Measurements from ENCODE around the gene CPT1A. TPM values are rescaled to one million over a fixed set of nuclear protein-coding genes. Genes with fewer than 3 reads are reported as not detected.

The CPT1A gene
- total RNA-seq, 2 experiments from 2014 or later: 28.8 to 32.9 TPM

DNA sequence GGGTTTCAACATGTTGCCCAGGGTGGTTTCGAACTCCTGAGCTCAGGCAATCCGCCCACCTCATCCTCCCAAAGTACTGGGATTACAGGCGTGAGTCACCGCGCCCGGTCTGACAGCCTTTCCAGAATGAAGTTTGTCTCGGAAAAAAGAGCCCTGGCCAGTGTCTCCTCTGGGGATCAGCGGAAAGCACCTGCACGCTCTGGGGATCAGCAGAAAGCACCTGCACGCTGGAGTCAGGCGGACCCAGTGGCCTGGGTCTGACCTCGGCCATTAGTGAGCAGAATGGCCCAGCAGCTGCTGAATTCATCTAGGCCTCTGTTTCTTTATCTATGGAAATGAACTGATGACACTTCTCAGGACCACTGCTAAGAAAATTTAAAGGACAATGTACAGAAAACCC, 79.9 kb downstream of the CPT1A start:
- Mint-ChIP-seq H3K27ac (no peak overlapping the region), H3K36me3 (peaks cover 18% of the 10 kb centered on the region), H3K9me3 (no peaks in the 10 kb centered on the region), H3K4me1 (ENCODE audit: low read depth) (no peaks in the 10 kb centered on the region), H3K27me3 (no peaks in the 10 kb centered on the region), H3K4me3 (no peak overlapping the region)
- DNase-seq: no peak
- CTCF ChIA-PET: interaction anchor here (0.7 kb wide), 1 partner anchor 39 kb away, joined by 3 read pairs; no protein-coding TSS in a partner anchor
- intact Hi-C loops (cut with micrococcal nuclease): no loop called here
- POLR2A ChIA-PET: no interaction called here

DNA sequence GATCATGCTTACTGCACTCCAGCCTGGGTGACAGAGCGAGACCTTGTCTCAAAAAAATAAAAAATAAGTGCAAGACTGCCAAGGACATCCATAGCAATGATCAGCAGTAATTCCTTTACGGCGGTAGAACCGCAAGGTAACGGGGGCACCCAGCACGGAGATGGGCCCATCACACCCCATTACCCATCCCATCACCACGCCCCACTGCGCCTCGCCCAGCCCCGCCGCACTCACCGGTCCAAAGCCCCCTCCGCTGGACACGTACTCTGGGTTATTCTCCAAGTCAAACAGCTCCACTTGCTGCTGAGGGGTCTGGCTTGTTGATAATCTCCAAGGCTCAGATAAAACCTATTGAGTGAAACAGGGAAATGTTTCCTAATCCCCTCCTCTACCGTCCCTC, 81.7 kb downstream of the CPT1A start:
- Mint-ChIP-seq H3K27me3 (no peaks in the 10 kb centered on the region), H3K27ac (no peak overlapping the region), H3K4me3 (no peak overlapping the region), H3K36me3 (peaks cover 19% of the 10 kb centered on the region), H3K4me1 (ENCODE audit: low read depth) (no peaks in the 10 kb centered on the region), H3K9me3 (no peaks in the 10 kb centered on the region)
- ChIA-PET POLR2A (no interaction called here), CTCF (no interaction called here)
- intact Hi-C loops (cut with micrococcal nuclease): no loop called here
- no peak for DNase-seq

DNA sequence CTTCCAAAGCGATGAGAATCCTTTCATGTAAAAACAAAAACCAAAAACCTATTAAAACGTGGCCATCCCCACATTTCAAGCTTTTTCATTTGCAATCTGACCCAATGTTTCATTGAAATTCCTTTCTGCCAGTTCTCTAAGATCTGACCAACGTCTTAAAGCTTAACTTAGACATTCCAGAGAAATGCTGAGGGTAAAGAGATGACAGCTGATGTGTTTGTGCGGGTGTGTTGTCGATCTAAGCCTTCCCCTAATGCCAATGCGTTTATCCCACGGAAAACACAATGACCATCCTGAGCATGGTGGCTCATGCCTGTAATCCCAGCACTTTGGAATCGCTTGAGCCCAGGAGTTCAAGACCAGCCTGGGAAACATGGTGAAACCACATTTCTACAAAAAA, 84.0 kb downstream of the CPT1A start:
- Mint-ChIP-seq H3K27me3 (no peaks in the 10 kb centered on the region), H3K9me3 (no peaks in the 10 kb centered on the region), H3K4me1 (ENCODE audit: low read depth) (no peaks in the 10 kb centered on the region), H3K36me3 (peaks cover 19% of the 10 kb centered on the region), H3K27ac (no peak overlapping the region), H3K4me3 (no peak overlapping the region)
- CTCF ChIA-PET: no interaction called here
- intact Hi-C loops (cut with micrococcal nuclease): no loop called here
- POLR2A ChIA-PET: no interaction called here
- no peak for DNase-seq

DNA sequence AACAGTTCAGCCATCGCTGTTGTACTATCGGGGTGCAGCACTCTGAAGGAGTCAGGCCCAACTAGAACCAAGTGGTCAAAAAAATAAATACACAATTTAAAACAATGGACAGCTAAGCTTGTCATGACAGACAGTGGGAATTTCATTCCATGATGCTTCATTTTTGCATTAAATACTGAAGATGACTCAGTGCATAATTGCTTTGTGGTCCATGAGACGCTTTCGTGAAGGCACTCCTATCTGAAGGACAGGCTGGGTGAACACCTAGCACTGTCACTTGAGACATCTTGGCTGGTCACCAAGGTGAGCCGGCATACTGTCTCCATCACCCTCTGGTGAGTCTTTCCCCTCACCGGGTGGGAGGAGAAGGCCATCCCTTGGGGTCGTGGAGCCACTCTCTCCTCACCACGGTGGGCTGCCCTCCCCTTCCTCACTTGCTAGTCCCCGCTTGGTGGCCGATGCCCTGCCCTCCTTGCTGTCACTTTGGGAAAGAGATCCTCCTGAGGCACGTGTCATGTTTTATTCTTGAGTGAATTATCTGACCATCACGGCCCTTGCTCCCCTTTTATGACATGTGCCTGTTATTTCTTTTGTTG, 85.4 kb downstream of the CPT1A start:
- no peak overlapping the region for H3K4me3 Mint-ChIP-seq

DNA sequence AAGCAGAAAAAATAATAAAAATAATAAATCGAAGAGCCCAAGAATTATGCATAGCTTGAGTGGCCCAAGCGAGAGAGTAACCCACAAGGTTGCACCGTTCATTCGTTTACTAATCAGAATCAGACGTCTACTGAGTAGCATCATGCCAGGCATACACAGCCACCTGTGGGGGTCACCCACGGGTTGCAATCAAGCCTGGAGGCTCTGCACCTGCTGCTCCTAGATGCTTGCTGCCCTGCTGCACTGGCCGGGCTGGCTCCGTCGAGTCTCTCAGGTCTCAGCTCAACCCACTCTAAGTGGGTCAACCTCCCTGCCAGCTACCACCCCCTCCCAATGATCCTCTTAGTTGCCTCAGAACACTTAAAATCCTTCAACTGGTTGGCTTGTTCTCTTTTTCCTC, 88.4 kb downstream of the CPT1A start:
- no peak for DNase-seq
- Mint-ChIP-seq H3K4me1 (ENCODE audit: low read depth) (peaks cover 12% of the 10 kb centered on the region), H3K27me3 (no peaks in the 10 kb centered on the region), H3K9me3 (no peaks in the 10 kb centered on the region), H3K36me3 (peaks cover 7% of the 10 kb centered on the region), H3K4me3 (no peak overlapping the region), H3K27ac (no peak overlapping the region)
- ChIA-PET POLR2A (no interaction called here), CTCF (interaction anchor here (0.9 kb wide), 1 partner anchor 15 kb away, joined by 3 read pairs; no protein-coding TSS in a partner anchor)
- intact Hi-C loops (cut with micrococcal nuclease): no loop called here

More for the DNA sequence above, 85.4 kb downstream of the CPT1A start:
- no peak overlapping the region for H3K27ac Mint-ChIP-seq
- peaks cover 7% of the 10 kb centered on the region for H3K4me1 Mint-ChIP-seq (ENCODE audit: low read depth)
- peaks cover 10% of the 10 kb centered on the region for H3K36me3 Mint-ChIP-seq
- POLR2A ChIA-PET: no interaction called here
- H3K27me3 Mint-ChIP-seq: no peaks in the 10 kb centered on the region
- no peaks in the 10 kb centered on the region for H3K9me3 Mint-ChIP-seq
- DNase-seq: no peak
- intact Hi-C loops (cut with micrococcal nuclease): no loop called here
- CTCF ChIA-PET: no interaction called here

DNA sequence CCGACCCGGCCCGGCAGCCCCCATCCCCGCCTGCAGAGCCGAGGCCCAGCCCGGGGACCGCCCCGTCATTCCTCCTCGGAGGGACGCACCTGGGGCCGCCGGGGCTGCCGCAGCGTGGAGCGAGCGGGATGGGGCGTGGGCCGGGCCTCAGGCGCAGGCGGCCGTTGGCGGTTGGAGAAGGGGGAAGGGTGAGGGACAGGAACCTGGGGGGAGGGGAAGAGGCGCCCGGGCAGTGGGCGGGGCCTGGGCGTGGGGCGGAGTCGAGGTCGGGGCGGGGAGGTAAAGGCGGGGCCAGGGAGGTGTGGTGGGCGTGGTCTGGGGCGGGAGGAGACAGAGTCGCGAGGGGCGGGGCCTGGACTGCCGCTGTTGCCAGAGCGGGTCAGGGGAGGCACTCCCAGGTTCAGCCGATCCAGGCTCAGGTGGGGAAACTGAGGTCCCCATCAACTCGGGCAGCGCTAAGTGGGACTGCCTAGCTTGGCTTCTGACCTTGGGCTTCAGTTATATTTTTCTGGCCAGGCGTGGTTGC, 90.3 kb downstream of the CPT1A start, which contains the start of gene TESMIN:
TESMIN (minus strand) TSS at position 190 of the 526 bp plus-strand sequence. CDS start 860 bp downstream, outside the sequence.
- POLR2A ChIA-PET: no interaction called here
- Mint-ChIP-seq H3K4me3 (peak within 1 kb of the TSS; percentile 64), H3K36me3 (no peaks in the 10 kb centered on the region), H3K9me3 (no peaks in the 10 kb centered on the region), H3K4me1 (ENCODE audit: low read depth) (peaks cover 12% of the 10 kb centered on the region), H3K27ac (no peak within 1 kb of the TSS), H3K27me3 (no peaks in the 10 kb centered on the region)
- intact Hi-C loops (cut with micrococcal nuclease): loop anchor here (1.0 kb wide), 1 partner anchor 88 kb away; no protein-coding TSS in a partner anchor
- CTCF ChIA-PET: no interaction called here
- DNase-seq: peak; percentile 96

DNA sequence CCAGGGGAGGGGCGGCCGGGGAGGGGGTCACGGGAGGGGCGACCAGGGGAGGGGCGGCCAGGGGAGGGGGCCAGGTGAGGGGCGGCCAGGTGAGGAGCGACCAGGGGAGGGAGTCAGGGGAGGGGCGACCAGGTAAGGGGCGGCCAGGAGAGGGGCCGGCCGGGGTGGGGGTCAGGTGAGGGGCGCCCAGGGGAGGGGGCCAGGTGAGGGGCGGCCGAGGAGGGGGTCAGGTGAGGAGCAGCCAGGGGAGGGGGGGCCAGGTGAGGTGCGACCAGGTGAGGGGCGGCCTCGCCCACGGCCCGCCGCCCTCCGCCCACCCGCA, 90.8 kb downstream of the CPT1A start:
- intact Hi-C loops (cut with micrococcal nuclease): loop anchor here (1.0 kb wide), 1 partner anchor 88 kb away; no protein-coding TSS in a partner anchor
- Mint-ChIP-seq H3K4me1 (ENCODE audit: low read depth) (peaks cover 12% of the 10 kb centered on the region), H3K27me3 (no peaks in the 10 kb centered on the region), H3K9me3 (no peaks in the 10 kb centered on the region), H3K36me3 (no peaks in the 10 kb centered on the region), H3K4me3 (no peak overlapping the region), H3K27ac (no peak overlapping the region)
- POLR2A ChIA-PET: no interaction called here
- CTCF ChIA-PET: no interaction called here
- no peak for DNase-seq

DNA sequence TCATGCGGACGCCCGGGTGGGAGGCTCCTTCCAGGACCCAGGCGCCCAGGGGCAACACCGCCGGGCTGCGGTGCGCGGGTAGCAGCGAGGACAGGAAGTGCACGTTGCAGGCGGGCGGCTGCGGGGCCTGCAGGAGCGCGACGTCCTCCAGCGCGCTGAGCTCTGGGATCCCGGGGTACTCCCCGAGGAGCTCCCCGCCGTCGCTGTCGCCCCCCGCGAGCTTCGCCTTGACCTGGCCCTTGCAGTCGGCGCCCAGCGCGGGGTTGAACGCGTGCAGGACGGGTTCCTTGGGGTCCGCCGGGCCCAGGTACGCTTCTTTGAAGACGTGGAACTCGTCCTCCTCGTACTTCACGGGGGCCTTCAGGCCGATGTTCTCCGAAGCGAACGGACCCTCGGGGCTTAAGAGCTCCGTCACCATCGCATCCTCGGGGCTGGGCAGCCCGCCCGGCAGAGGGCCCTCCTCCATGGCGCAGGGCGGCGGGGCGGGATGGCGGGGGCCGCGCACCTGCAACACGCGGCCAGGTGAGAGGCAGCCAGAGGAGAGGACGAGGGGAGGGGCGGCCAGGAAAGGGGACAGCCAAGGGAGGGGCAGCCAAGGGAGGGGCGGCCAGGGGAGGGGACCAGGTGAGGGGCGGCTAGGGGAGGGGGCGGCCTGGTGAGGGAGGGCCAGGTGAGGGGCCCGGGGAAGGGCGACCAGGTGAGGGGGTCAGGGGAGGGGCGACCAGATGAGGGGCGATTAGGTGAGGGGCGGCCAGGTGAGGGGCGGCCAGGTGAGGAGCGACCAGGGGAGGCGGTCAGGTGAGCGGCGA, 91.3 kb downstream of the CPT1A start:
- peak overlapping the region; percentile 50 for H3K4me3 Mint-ChIP-seq
- ChIA-PET POLR2A (no interaction called here), CTCF (no interaction called here)
- peaks cover 12% of the 10 kb centered on the region for H3K4me1 Mint-ChIP-seq (ENCODE audit: low read depth)
- intact Hi-C loops (cut with micrococcal nuclease): loop anchor here (1.0 kb wide), 1 partner anchor 89 kb away; no protein-coding TSS in a partner anchor
- H3K27ac Mint-ChIP-seq: no peak overlapping the region
- DNase-seq: no peak
- no peaks in the 10 kb centered on the region for H3K27me3 Mint-ChIP-seq
- H3K9me3 Mint-ChIP-seq: no peaks in the 10 kb centered on the region
- H3K36me3 Mint-ChIP-seq: no peaks in the 10 kb centered on the region

DNA sequence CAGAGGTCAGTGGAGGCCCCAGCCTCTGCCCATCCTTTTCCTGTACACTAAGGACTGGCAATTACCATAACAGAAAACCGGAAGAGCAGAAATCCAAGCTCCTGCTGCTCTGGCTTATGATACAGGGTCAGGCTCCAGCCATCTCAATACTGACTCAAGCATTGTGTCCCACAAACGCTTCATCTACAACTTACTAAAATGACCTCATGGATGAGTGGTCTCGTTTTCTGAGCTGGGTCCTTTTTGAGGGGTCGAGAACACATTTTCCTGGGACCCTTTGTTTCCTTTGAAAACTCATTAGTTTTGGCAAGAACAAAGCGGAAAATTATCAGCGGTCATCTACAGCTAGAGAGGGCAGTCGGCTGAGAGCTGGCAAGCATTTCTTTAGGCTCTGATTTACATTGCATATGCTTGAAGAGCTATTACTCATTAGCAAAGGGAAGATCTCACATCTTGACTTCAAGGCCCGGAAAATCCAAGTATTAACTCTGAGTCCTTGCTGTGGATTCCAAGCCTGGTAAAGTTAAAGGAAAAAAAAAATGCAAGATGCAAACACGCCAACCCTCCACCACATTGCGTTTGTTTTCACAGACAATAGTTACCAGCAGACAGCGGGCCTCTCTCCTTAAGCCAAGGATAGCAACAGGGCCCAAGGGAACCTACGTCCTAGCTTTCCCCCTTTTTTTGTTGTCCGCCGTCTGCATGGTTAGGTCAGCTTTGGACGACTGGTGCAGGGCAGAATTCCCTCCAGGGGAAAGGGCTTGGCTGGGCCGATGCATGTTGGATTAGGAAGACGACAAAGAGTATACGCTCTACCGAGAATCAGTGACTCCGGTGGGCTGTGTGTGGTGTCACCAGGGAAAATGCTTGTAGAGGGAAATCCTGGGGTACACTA, 92.2 kb downstream of the CPT1A start:
- CTCF ChIA-PET: interaction anchor here (0.8 kb wide), 1 partner anchor 11 kb away, joined by 3 read pairs; no protein-coding TSS in a partner anchor
- Mint-ChIP-seq H3K4me3 (peak overlapping the region; percentile 50), H3K27ac (no peak overlapping the region)

DNA sequence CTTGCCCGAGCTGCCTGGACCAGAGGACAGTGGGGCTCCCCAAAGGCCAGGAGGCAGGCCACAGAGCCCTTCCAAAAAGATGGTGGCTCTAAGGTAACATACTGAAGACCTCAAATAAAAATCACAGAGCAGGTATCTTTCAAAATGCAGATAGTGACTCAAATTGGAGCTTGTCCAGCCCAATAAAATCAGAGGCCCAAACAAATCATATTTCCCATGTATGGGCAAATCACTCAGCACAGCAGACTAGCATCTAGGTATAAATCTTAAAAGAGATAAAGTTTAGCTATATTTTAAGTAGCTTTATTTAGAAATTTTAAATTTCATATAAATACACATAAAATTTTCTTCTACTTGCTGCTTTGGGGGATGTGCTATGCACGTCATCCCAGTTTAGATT, 93.7 kb downstream of the CPT1A start:
- Mint-ChIP-seq H3K9me3 (no peaks in the 10 kb centered on the region), H3K4me3 (no peak overlapping the region), H3K4me1 (ENCODE audit: low read depth) (peaks cover 12% of the 10 kb centered on the region), H3K27me3 (no peaks in the 10 kb centered on the region), H3K36me3 (no peaks in the 10 kb centered on the region), H3K27ac (no peak overlapping the region)
- ChIA-PET CTCF (interaction anchor here (0.7 kb wide), 1 partner anchor 96 kb away, joined by 4 read pairs; no protein-coding TSS in a partner anchor), POLR2A (no interaction called here)
- DNase-seq: no peak
- intact Hi-C loops (cut with micrococcal nuclease): no loop called here

More for the DNA sequence above, 92.2 kb downstream of the CPT1A start:
- Mint-ChIP-seq H3K36me3 (no peaks in the 10 kb centered on the region), H3K27me3 (no peaks in the 10 kb centered on the region), H3K4me1 (ENCODE audit: low read depth) (peaks cover 12% of the 10 kb centered on the region), H3K9me3 (no peaks in the 10 kb centered on the region)
- POLR2A ChIA-PET: no interaction called here
- no peak for DNase-seq
- intact Hi-C loops (cut with micrococcal nuclease): no loop called here

DNA sequence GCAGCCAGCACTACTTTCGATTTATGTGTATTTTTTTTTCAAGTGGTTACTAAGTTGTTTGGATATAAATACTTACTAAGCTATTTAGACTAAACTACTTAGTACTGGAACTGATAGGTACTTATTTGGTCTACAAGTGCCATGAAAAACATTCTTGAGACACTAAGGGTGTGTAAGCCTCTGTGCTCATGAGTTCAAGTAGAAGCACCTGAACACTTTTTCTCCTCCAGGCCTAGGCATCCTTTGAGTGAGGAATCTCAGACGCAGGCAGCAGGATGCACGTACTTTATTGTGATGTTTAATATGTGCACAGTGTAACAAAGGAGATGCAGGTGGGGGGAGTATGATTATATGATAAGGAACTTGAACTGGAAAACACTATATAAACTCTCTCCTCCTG, 98.2 kb downstream of the CPT1A start:
- Mint-ChIP-seq H3K4me3 (no peak overlapping the region), H3K36me3 (no peaks in the 10 kb centered on the region), H3K27me3 (no peaks in the 10 kb centered on the region), H3K27ac (no peak overlapping the region), H3K4me1 (ENCODE audit: low read depth) (no peaks in the 10 kb centered on the region), H3K9me3 (no peaks in the 10 kb centered on the region)
- DNase-seq: no peak
- intact Hi-C loops (cut with micrococcal nuclease): no loop called here
- POLR2A ChIA-PET: no interaction called here
- CTCF ChIA-PET: interaction anchor here (0.7 kb wide), 1 partner anchor 63 kb away, joined by 3 read pairs; no protein-coding TSS in a partner anchor

DNA sequence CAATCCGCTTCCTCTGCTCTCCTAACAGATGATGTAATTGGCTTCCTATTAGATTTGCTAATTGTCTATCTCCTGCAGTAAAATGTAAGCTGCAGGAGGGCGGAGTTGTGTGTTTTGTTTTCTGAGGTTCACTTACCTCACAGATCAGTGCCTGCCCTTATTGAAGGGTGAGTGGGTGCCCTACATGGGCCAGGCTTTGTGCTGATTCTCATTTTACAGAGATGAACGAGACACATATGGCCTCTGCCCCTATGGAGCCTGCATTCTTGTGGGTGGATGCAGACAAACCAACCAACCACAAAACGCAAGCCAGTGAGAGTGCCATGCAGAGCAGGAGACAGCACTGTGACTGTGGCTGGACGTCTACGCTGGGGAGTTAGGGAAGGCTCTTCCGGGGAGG, 100.3 kb downstream of the CPT1A start:
- no peaks in the 10 kb centered on the region for H3K27me3 Mint-ChIP-seq
- no peaks in the 10 kb centered on the region for H3K36me3 Mint-ChIP-seq
- H3K4me3 Mint-ChIP-seq: no peak overlapping the region
- no peaks in the 10 kb centered on the region for H3K4me1 Mint-ChIP-seq (ENCODE audit: low read depth)
- ChIA-PET CTCF (no interaction called here), POLR2A (no interaction called here)
- no peaks in the 10 kb centered on the region for H3K9me3 Mint-ChIP-seq
- intact Hi-C loops (cut with micrococcal nuclease): no loop called here
- DNase-seq: no peak
- no peak overlapping the region for H3K27ac Mint-ChIP-seq

Data from activated CD4-positive, alpha-beta memory T cell treated with anti-CD3 and anti-CD28 coated beads for 36 hours (primary cell).